GM18861 (cell line): ENCODE data around the gene GBP1.
"Not testable (repeated sequence)": the region's sequence is repeated elsewhere in the genome, so short reads cannot be mapped to it uniquely, and the experiment has no call there.

Experiments used
- ATAC-seq: cut with Tn5 transposase; IDR thresholded peaks from one replicate; pipeline ENCODE4 v1.9.1; 2021; ENCODE audit not compliant: unreplicated experiment

Gene GBP1

DNA sequence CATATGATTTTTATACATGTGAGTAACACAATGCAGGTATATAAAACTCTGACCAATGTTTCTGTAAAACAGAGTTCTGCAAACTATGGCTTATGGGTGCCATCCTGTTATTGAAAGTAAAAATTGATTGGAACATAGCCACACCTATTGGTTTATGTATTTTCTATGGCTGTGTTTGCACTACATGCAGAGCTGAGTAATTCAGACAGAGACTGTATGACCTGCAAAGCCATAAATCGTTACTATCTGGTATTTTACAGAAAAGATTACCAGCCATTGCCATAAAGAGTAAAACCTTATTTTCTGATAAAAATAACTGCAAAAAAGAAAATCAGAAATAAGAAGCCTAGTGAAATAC lies 13.1 kb downstream of the GBP1 start:
- ATAC-seq: no peak

DNA sequence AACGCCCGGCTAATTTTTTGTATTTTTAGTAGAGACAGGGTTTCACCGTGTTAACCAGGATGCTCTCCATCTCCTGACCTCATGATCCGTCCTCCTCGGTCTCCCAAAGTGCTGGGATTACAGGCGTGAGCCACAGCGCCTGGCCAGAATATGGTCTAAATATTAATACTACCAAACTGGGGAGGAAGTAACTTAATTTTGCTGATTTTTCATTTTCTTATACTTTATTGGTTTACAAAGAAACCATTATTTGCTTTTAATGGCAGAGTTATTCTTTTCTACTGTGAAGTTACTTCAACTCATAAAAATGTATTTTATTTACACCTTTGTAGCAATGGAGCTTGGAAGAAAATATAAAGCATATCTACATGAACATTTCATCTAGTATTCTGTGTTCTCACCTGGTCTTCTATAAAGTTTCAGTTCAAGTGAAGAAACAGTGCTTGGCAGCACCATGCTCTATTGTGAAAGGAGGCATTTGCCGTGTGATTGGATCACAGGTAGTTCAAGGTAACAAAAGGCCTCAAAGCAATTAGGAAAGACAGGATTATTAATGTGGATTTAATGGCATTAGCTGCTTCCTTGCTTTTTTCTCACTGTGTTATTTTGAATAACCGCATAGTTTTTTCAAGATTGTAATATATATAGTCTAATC lies 13.6 kb downstream of the GBP1 start:
- ATAC-seq: no peak

DNA sequence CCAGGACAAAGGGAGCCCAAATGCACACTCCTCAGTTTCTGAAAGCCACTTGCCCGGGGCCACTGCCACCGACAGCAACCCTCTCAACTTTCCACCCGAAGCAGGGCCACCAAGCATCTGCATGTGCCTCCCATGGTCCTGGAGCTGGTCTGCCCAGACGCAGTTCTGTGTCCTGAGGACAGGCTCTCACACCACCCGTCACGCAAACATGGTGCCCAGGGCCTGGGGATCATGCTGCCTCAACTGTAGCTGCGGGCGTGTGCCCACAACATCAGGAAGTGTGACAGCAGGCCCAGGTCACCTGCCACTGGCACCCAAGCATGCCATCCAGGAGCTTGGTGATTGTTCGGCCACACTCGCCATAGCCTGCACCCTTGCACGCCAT lies 14.4 kb downstream of the GBP1 start:
- ATAC-seq: no peak

DNA sequence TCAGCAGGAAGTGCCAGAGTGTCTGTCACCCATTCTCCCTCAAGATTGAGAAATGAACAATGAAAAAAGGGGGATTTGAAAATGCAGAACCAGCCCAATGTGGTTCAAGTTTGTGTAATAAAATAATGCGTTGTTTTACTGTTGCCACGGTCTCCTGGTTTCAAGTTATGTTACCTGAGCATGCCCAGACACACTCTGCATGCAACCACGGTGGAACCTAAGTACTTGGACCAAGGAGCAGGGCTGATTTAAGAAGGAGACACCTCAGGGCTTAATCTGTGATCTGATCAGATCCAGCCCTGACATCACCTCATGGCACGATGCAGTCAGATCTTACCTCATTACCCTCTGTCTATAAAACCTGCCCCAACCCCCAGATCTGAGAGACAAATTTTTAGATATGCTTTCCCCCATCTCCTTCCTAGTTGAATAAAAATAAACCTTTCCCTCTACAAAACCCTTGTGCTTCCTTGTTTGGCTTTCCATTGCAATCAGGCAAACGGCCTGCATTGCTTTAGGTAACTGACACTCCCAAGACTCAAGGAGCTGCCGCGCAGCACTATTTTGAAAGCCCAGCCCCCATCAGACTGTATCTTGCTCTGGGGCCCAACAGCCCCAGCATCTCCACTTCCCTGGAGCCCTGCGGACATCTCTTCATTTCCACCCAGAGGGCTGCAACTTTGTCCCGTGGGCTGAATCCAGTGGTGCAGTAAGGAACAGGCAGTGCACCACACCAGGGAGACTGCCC lies 14.9 kb downstream of the GBP1 start:
- not testable (repeated sequence) for ATAC-seq

DNA sequence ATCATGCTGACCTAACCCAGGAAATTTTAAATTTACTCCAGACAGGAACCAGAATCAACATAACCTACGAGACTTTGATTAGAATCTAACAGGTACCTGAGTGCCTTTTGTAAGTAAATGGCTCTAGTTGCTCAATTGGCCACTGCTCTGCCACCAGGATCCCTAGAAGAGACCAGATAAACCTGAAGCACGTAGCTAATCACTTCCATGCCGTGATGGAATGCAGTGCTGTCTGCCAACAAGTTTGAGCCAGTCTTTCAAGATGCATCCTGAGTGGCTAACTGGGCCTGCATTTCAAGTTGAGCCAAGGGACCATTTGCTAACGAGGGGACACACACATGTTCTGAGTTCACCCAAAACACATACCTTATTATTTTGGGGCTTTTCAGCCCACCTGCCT lies 15.8 kb downstream of the GBP1 start:
- ATAC-seq: not testable (repeated sequence)

DNA sequence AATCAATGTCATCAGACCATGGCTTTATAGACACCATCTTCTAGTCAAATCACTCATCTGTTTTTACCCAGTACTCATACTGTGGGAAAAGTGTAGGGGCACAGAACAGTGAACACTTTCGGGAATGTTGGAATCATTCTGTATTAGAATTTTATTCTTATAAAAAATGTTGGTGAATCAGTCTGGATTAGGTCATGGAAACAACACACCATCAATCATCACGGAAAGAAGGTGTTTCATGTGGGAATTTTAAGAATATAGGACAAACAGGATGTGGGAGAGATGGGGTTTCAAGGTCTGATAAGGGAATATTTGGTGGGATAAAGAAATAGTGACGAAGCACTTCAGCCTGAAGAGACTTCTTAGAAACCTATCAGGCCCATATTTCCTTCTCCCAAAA lies 17.3 kb downstream of the GBP1 start:
- no peak for ATAC-seq

DNA sequence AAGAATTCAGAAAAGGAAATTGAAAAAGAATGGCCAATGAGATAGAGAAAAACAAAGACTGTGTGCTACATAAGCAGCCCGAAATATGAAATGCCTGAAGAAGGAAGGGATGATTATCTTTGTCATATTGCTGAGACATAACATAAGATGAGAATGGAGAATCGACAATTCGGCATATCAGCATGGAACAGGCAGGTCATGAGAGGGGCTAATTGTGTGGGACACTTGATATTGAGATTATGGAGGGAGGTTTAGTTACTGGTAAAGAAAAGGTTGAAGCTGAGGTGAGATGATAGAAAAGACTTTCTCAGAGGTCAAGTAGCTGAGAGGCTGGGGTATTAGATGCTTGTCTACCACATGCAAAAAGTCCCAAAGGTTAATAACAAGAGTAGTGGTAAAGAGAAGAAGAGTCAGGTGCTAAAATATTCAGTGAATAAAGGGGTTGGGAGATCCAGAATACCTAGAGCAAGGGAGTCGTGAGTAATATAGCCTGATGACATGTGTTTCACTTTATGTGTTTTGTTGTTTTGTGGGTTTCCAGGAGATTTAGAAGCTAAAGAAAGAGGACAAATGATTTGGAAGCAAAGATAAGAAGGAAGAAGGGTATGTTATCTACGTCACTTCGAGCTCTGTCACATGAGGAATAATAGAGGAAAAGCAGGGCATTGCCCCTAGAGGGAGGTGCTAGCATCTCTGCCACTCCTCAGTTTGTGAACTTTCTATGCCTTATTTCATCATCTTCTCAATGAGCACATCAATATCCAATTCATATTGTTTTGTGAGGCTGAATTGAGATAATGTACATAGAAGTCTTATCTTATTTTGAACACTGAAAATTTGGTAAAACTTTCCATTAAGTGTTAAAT lies 18.5 kb downstream of the GBP1 start:
- ATAC-seq: not testable (repeated sequence)

- ATAC-seq: no peak
Observed at GRCh38 chr1:89044970-89045721, 19.9 kb downstream of the GBP1 start.

GRCh38 chr1:89043940-89044339 lies 21.1 kb downstream of the GBP1 start:
- ATAC-seq: no peak

GRCh38 chr1:89042491-89042890 lies 22.5 kb downstream of the GBP1 start:
- no peak for ATAC-seq

DNA sequence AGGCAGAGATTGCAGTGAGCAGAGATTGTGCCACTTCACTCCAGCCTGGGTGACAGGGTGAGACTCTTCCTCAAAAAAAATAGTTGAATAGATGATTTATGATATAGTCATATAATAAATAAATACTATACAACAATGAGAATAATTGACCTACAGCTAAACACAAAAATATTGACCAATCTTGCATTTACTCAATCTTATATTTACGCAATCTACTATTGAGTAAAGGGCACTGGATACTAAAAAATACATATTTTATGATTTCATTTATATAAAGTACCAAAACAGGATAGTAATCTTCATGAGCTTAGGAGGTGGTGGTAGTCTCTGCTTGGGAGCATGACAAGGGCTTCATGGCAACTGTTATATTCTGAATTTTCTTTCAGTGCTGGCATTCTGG lies 23.3 kb downstream of the GBP1 start:
- no peak for ATAC-seq

DNA sequence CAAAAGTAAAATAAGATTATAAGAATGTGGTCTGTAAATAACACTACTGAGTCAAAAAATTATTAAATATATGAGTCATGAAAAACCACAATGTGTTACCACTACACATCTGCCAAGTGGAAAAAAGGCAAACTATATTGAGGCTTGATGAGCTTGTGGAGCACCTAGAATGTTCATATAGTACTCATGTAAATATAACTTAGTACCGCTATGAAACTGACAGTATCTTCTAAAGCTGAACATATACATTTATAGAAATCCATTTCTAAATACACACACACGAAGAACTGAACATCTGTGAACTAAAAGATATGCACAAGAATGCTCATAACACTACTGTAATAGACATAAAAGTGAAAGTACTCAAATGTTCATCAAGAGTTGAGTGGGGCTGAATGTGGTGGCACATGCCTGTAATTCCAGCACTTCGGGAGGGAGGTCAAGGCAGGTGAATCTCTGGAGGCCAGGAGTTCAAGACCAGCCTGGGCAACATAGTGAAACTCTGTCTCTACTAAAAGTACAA lies 23.8 kb downstream of the GBP1 start:
- ATAC-seq: peak; percentile 99

DNA sequence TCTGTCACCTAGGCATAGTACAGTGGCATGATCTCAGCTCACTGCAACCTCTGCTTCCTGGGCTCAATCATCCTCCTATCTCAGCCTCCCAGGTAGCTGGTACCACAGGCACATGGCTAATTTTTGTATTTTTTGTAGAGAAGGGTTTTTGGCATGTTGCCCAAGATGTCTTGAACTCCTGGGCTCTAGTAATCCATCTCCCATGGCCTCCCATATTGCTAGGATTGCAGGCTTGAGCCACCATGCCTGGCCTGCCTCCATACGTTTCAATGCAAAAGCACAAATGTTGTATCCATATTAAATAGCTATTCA lies 24.7 kb downstream of the GBP1 start:
- no peak for ATAC-seq

GRCh38 chr1:89037186-89037585 lies 27.8 kb downstream of the GBP1 start:
- no peak for ATAC-seq

- no peak for ATAC-seq
Observed at GRCh38 chr1:89035080-89035479, 29.9 kb downstream of the GBP1 start.

GRCh38 chr1:89034004-89034403 lies 31.0 kb downstream of the GBP1 start:
- not testable (repeated sequence) for ATAC-seq

DNA sequence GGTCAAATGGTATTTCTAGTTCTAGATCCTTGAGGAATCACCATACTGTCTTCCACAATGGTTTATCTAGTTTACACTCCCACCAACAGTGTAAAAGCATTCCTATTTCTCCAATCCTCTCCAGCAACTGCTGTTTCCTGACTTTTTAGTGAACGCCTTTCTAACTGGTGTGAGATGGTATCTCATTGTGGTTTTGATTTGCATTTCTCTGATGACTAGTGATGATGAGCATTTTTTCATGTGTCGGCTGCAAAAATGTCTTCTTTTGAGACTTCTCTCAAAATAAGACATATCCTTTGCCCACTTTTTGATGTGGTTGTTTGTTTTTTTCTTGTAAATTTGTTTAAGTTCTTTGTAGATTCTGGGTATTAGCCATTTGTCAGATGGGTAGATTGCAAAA lies 36.0 kb downstream of the GBP1 start:
- ATAC-seq: not testable (repeated sequence)

DNA sequence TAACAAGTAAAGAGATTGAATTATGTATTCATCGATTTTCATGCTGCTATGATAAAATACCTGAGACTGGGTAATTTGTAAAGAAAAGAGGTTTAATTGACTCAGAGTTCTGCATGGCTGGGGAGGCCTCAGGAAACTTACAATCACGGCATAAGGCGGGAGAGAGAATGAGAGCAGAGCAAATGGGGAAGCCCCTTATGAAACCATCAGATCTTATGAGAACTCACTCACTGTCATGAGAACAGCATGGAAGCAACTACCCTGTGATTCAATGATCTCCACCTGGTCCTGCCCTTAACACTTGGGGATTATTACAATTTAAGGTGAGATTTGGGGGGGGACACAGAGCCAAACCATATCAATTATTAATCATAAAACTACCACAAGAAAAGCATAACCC lies 39.1 kb downstream of the GBP1 start:
- ATAC-seq: no peak

DNA sequence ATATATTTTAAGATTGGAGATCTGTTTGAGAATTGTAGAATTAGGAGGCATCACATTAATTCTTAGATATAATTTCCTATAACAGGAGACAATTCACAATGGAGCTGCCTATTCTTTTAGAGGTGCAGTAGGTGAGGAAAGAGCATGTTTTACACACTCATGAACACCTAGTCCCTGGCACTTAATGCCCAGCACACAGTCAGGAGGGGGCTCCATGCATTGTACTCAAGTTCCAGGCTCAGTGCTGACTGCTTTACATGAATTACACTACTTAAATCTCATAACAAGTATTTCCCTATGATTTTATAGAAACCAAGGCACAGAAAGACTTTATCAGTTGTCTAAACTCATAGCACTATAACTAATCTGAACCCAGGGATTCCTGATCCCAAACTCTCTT lies 42.0 kb downstream of the GBP1 start:
- ATAC-seq: no peak

GRCh38 chr1:89022167-89022959 lies 42.6 kb downstream of the GBP1 start, which contains the start of gene GBP3:
GBP3 (minus strand) TSS chr1:89022866; CDS start chr1:89020721, 2,145 bp downstream.
- peak; percentile 65 for ATAC-seq
